GM21723 (cell line): ENCODE results near the gene NOL4L.
"Not testable (repeated sequence)": the region's sequence is repeated elsewhere in the genome, so short reads cannot be mapped to it uniquely, and the experiment has no call there.

Source experiments
- ATAC-seq: cut with Tn5 transposase; IDR thresholded peaks from one replicate; pipeline ENCODE4 v1.9.1; 2021; ENCODE audit warnings: mild to moderate bottlenecking, moderate library complexity; ENCODE audit not compliant: unreplicated experiment

Gene NOL4L

DNA sequence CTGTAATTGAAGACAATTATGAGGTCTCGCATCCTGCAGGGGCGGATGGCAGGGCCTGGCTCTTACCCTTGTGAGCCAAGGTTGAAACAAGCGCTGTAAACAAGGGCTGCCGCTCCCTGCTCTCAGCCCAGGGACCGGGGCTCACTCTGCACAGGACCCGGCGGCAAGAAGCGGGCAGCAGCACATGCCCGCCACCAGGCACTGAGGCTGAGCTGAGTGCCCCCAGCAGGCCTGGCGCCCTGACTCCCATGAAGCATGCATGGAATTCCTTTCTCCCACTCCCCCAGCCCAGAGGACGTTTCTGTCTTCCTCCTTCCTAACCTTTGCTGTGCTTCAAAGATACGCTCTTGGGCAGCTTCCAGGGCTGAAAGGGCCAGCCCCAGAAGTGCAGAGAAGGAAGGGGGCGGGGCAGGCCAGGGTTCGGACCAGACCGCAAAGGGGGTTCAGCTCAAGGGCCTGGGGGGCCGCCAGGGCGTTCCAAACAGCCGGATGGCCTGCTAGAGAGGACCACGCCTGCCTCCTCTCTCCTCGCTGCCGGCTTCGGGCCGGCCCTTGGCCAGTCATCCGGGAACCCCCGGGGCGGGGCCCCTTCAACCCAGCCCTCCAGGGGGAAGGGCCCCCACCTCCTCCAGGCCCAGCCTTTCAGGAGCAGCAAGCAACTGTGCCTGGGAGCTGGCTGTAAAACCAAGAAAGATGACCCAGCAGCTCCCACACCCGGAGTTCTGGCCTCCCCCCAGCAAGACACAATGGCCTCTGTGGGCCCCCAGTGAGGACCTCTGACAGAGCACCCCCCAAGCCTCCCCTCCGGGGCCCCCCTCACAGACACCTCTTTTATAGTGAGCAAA, 109.9 kb downstream of the NOL4L start:
- ATAC-seq: no peak

DNA sequence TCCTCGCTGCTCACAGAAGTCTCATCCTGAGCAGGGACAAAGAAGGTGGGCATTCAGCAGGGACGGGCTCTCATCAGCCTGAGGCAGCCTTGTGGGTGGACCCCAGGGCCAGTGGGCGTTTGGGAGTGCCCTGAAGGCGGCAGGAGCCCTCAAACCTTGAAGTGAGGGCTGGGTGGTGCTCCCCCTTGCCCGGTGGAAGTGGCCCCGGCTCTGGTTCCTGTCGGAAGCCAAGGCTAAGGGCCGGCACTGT, 110.5 kb downstream of the NOL4L start:
- no peak for ATAC-seq

DNA sequence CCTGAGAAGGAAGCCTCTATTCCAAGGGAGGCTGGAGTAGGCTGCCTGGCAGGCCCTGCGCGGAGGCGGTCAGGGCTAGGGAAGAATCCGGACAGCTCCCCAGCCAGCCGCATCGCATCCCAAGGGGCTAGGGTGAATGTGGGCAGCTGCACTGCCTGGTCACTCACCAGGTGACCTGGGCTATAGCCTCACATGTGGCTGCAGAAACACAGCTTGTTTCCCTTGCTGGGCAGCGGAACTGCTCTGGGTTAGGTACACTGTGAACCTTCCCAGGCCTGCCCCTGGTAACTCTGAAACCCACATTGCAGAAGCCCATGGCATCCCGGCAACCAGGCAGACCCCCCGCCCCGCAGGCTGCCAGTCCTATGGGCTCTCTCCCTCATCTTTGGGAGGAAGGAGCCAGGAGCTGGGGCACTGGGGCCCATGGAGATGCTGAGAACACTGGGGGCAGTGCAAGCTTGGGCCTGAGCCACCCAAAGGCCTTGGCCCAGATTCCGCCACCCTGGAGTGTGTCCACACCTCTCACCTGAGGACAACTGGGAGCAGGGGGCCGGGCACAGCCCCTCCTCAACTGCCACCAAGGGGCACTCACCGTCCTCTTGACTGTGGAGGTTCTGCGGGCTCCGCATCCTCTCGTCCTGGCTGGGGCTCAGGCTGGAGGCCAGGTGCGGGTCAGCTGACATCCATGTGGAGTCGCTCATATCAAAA, 111.0 kb downstream of the NOL4L start:
- no peak for ATAC-seq

DNA sequence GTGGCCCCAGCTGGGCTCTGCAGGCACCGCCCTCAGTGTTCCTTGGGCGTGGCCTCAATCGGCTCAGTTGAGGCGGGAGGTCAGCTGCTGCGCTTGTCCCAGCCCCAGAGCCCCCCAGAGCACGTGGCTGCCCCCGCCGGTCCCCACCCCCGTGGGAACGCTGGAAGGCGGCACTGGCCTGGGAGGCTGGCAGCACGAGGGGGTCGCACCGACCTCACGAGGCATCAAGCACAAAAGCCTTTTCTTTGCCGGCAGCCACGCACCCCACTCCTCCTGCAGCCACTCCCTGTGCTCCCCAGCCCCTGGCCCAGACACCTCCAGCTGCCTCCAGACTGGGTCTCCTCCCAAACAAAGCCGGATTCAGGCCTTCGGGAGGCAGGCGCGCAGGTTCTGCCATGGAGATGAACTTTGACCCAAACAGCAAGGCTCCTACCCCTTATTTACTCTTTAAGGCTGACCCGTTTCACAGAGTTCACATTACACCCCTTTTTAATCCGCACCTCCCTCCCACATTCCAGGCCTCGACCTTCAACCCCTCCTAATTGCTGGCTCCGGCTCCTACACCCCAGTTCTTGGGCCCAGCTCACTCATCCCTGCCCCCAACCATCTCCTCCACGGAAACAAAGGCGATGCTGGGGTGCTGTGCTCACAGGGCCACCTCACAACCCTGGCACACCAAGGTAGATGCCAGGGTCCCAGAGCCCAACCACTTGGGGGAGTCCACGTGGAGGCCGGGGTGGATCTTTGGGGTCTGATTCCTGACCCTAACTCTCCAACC, 111.7 kb downstream of the NOL4L start:
- no peak for ATAC-seq

DNA sequence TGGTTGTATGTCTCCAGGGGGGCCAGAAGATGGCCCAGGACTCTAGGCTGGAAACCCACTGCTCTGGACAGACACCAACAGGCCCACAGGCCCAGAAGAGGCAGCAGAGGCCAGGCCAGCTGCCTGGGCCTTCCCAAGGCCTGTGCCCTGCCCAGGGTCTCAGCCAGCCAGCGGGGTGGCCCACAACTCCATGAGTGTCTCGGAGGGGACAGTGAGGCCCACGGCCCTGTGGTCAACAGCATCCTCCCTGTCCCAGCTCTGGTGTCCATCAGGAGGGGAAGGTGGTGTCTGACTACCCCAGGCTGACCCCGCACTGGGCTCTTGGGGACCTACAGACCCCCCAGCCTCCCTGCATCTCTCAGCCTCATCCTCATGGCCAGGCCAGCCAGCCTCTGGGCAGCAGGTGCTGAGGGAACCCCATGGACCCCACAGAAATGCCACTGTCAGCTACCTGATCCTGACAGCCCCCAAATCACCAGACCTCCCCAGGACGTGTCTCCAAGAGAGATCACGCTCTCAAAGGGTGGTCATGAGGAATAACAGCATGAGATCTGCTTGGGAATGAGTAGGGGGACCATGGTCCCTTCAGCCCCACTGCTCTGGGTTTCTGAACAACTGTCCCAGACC, 112.4 kb downstream of the NOL4L start:
- ATAC-seq: no peak

DNA sequence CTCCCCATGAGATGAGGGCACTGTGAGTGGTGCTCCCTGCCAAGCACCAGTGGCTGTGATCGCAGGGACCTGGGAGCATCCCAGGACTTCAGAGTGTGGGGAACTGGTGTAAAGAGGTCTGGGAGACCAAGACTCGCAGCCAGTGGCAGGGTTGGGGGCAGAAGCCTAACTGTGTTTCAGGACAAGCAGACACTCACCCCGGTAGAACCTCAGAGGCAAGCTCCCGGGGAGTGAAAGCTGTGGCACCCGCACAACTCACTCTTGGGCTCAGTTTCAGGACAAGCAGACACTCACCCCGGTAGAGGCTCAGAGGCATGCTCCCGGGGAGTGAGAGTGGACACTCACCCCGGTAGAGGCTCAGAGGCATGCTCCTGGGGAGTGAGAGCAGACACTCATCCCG, 114.2 kb downstream of the NOL4L start:
- no peak for ATAC-seq

DNA sequence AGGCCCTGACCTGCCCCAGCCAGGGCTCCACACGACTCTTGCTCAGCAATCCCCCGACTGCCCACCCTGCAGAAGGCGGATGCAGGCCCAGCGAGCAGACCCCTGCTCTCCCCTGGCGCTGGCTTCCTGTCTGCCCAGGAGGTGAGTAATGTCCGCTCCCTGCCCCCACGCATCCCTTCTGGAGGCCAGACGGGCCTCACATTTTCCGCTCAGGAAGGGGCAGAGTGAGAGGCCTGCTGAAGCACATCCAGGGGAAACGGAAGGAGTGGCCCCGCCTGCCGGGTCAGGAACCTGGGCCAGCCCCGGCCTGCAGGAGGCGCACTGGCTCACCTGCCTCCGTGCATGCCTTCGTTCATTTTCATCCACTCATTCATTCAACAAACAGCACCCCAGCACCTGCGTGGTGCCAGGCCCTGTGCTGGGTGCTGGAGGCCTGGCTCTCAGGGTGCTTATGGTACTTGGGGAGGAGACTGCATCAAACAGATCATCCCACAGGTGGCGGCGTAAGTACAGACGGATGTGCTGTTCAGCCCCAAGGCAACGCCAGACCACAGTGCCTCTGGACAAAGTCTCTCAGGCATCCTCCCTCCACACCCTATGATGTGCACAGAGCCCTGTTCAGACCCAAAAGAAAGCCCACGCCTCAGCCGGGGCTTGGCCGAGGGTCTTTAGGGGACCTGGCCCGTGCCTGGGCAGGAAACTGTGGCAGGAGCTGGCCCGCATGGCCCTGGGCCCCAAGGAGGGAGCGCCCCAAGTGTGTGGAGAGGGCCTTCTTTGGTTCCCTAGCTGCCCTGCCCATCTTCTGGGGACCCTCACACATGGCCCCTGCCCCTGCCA, 114.9 kb downstream of the NOL4L start:
- no peak for ATAC-seq

DNA sequence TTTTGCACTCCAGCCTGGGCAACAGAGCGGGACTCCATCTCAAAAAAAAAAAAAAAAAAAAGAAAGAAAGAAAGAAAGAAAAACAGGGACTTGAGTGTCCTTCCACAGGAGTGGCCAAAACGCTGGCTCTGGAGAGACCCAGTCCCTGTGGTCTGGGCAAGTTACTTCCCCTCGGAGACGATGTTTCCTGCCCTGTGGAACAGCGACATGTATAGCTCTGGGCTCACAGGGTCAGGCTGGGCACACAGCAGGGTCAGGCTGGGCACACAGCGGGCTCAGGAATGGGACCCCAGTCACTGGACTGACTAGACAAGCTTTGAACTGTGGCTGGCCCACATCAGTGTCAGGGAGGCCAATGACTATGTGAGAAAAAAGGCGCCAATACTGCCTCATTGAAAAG, 116.3 kb downstream of the NOL4L start:
- ATAC-seq: no peak

DNA sequence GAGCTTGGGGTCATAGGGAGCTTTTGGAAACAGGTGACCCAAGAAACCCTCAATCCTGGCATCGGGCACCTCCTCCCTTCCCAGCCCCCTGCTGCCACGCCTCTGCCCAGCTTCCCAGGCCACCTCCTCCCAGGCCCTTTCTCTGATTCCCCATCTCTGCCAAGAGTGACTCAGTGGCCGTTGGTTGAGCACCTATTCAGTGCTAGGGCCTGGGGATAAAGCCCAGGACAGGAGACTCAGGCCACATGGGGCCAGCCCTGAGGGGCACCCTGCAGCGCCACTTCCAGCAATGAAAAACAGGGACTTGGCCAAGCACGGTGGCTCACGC, 116.9 kb downstream of the NOL4L start:
- ATAC-seq: no peak

DNA sequence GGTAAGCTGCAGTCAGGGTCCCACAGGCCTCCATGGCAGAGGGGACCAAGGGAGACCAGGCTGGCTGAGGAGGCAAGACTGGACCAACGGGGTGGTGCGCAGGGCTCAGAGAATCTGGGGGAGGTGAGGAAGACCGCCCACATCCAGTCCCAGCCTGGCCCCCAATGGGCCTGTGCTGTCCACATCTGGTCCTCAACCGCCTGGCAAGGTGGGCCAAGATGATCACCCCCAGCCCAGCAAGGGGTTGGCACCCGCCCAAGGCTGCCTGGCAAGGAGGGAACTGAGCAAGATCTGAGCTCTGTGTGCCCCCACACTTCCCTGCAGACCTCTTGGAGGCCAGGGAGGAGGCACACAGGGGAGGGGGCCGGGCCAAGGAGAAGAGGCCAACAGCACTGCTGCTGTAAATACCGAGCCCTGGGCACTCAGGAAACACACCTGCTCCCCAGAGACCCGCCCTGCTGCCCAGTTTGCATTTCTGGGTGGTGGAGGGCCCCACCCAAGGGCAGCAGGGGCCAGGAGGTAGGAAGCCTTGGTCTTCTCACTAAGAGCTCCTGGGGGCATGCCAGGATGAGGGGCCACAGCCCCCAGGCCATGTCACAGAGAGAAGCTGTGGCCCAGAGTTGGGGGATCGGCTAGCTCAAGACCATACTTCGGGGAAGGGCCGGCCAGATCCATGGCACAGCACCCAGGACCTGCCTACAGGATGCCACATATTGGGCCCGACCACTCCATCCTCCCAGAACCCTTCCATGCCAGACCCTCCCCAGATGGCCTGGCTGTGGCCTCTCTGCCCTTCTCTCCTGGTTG, 117.4 kb downstream of the NOL4L start:
- no peak for ATAC-seq

DNA sequence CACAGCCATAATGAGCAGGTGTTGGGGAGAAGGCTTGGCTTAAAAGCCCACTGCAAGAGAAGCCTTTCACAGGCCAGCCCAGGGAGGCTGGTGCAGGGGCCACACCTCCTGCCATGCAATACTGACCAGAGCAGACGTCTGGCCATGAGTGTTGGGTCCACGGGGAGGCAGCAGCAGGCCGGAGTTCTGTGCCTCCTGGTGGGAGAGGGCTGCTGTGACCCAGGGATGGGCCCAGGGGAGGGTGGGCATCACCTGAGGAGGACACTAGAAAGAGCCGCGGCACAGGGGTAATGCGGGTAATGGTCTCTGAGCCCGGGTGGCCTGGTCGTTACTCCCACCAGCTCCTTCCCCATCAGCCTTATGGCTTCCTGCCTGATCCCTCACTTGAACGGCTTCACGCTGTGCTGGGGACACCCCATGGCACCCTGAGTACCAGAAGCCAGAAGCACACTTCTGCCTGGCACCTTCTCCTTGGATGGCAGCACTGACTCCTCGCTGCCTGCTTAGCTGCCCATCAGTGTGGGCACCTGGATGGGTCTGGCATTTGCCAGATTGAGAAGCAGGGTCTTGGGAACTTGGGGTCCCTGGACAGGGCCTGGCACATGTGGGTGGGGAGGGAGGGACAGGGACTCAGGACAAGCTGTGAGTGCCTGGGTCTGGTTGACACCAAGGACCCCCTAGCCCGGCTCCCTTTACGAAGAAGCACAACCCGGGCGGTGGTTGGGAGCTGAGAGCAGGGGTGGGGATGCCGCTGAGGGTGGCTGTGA, 118.2 kb downstream of the NOL4L start:
- ATAC-seq: no peak

DNA sequence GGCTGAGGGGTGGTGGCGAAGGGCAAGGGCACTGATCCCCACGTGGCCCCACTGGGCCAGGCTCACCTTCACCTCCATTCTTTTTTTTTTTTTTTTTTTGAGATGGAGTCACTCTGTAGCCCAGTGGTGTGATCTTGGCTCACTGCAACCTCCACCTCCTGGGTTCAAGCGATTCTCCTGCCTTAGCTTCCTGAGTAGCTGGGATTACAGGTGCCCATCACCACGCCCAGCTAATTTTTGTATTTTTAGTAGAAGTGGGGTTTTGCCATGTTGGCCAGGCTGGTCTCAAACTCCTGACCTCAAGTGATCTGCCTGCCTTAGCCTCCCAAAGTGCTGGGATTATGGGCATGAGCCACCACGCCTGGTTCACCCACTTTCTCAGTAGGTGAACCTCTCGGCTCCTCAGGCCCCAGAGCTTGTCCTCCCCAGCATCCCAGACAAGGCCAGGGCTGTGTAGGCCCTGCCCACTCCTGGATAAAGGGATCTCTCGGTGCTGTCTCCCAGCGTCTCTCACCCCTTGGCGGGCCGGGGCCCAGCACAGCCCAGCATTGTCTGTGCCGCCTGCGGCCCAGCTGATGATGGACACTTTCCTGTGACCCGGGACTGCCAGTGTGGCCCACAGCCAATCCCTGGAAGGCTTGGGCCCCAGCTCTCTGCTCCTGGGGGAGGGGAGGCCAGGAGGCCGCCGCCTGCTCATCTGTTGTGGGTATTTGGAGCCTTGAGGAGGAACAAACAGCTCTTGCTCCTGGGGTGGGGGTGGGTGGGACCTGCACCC, 119.0 kb downstream of the NOL4L start:
- ATAC-seq: not testable (repeated sequence)

DNA sequence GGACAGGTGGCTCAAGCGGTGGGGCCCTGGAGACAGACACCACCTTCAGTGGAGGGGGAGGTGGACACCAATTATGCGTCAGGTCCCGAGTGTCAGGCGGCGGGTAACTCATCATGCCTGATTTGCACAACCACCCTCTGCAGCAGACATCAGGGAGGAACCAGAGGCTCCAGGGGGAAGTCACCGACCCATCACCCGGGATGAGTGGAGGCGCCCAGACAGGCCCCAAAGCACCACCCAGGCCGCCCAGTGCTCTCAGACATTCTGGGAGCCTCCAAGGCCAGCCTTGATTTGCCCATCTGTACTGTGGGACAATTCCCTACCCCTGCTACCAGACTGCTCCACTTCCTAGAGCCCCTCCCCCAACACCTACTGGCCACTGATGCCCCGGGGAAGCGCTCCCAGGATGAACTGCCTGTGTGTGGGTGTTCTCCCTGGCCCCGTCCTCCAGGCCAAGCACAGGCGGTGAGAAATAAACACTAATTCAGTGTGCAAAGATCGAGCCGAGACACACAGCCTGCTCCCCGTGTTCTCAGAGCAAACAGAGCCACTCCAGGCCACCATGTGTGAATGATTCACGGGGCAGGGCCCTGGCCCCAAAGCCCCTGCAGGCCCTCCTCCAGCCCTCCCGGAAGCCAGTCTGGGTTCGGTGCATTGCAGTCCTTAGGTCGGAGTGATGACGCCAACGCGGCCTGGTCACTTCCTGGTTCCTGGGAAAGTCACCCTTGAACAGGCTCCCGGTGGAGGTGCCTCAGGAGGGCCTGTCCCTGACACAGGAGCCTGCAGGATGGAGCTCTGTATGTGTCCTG, 119.8 kb downstream of the NOL4L start:
- ATAC-seq: no peak

DNA sequence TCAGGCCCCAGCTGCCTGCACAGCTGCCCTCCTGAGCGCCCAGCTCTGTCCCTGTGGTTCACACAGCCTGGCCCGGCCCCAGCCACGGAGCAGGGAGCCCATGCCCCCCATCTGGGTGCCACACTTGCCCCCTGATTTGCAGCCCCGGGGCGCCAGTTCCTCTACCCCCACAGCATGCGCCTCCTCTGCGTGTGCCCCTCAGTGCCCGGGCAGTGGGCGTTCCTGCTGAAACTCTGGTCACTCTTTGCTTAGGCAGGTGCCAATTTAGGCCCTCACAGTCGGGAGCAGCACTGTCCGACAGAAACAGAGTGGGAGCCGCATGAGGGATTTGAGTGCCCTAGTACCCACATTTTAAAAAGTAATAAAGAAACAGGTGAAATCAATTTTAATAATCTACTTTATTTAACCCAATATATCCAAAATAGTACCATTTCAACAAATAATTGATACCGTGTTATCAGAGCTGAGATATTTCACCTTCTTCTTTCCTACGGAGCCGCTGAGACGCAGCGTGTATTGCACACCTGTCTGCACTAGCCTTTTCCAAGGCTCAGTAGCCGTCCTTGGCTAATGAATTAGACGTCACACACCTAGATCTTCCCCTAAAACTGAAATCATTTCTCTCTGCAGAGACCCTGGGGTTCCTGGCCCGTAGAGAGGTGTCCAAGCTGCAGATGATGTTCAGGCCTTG, 120.6 kb downstream of the NOL4L start:
- no peak for ATAC-seq

DNA sequence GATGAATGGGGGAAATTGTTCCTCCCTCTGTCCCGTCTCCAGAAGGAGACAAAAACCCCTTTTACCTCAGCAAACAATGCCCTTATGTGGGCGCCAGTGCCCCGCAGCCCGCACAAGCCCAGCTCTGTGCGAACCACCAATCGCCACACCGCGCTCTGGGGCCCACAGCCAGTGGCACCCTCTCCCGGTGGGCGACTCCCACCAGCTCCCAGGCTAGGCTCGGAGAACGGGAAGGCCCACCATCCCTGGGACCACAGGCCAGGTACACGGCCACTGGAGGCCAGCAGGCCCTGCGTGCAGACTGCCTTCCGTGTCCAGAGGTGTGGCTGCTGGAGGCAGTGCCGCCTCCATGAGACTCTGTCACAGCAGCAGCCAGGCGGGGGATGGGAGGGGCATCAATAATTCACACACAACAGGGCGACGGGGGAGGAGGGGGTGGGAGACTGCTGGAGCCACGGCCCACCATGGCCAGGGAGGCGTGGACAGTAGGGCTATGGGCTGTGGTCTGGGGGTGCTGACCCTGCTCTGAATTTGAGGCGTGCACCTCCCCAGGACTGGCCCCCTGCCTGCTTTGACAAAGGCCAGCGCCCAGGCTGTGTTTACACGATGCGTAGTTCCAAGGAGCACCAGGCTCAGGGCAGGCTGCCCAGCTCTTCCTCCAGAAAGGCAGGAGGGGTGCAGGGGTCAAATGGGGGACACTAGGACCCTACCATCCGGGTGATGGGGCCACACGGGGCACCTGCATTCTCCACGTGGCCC, 121.3 kb downstream of the NOL4L start:
- ATAC-seq: no peak

DNA sequence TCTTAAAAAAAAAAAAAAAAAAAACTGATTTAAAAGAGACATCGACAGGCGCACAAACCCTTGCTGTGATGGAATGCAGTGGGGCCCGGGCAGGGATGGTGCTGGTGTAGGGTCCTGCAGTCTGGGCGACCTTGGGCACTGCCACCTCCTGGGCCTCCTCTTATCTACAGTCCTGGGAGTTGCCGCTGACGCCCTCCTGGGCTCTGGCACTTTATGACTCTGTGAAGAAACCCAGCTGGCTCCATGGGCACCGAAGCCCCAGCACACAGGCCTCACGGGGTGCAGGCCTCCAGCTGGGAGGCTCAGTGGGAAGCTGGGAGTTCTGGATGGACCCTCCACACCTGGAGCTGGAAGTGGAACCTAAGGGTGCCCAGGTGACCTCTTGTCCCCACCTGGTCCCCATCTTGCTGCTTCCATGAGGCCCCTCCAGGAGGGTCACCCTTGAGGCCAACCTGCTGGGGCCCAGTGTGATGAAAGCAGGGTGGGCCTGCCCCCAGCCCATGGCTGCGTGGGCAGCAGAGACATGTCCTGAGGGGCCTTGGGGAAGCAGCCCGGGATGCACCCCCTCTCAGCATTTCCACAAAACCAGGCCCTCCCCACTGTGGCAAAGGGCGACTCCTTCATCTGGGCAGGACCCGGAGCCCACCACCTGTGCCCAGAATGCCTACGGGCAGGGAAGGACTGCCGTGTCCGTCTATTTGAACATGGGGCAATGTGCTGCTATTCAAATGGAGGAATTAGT, 122.1 kb downstream of the NOL4L start:
- no peak for ATAC-seq
